SU-DHL-6 (cell line): Measurements from ENCODE around the gene AHRR.

ENCODE experiments used
- EZH2phosphoT487 ChIP-seq: fragments of 200-600 bp; sonication (generic), shearing (Covaris generic); conservative IDR thresholded peaks from 2 replicates; pipeline ENCODE4 v1.6.1; 2018; ENCODE audit warnings: mild to moderate bottlenecking, antibody characterized with exemption, low read length, moderate library complexity, mixed read lengths
- TF ChIP-seq, protein P1 (sequence below): fragments of 200-600 bp; sonication (generic); IDR thresholded peaks from one replicate; pipeline ENCODE4 v1.5.1; 2017; ENCODE audit warnings: antibody characterized with exemption, mild to moderate bottlenecking, low read length, moderate library complexity; ENCODE audit not compliant: insufficient read depth, poor library complexity, severe bottlenecking

DNA sequence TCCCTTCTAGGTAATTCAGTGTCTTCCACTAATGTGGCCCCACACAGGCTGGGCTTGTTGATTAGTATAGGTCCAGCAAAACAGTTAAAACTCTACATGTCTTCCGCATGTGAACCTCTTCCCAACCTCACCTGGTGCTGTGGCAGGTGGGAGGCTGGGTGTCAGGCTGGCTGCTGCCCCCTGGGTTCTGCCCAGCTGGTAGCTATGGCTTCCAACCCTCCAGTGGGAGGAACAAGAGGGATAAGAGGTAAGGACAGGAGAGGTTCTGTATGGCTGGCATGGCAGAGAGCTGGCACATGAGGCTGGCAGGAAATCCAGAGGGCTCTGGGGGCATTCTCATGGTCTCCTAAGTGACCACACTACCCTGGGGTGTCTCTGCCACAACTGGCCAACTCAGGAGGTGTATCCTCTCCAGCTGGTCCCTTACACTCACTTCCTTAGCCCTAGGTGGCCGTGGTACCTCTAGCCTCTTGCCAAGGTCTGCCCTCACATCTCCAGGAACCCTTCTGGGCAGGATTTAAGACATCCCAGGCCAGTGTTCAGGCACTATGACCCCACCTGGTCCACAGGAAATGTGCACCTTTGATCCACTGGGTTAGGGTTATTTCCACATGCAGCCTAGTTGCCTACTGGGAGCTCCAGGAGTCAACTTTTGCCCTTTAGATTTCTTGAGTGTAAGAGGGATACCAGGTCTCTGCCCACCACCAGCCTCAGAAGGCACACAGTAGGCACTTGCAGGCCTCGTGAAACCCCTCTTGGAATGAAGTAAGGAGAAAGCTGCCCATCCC lies 41.7 kb downstream of the AHRR start:
- TF ChIP-seq, protein P1, sequence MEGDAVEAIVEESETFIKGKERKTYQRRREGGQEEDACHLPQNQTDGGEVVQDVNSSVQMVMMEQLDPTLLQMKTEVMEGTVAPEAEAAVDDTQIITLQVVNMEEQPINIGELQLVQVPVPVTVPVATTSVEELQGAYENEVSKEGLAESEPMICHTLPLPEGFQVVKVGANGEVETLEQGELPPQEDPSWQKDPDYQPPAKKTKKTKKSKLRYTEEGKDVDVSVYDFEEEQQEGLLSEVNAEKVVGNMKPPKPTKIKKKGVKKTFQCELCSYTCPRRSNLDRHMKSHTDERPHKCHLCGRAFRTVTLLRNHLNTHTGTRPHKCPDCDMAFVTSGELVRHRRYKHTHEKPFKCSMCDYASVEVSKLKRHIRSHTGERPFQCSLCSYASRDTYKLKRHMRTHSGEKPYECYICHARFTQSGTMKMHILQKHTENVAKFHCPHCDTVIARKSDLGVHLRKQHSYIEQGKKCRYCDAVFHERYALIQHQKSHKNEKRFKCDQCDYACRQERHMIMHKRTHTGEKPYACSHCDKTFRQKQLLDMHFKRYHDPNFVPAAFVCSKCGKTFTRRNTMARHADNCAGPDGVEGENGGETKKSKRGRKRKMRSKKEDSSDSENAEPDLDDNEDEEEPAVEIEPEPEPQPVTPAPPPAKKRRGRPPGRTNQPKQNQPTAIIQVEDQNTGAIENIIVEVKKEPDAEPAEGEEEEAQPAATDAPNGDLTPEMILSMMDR: no peak
- no peak for TF ChIP-seq EZH2phosphoT487
